ENCODE measurements around the gene PPFIBP1. TPM values are rescaled to one million over a fixed set of nuclear protein-coding genes. Genes with fewer than 3 reads are reported as not detected.

The PPFIBP1 gene
- total and polyA plus RNA-seq, 9 donors, result 61.3 to 216 (median 155) TPM

DNA sequence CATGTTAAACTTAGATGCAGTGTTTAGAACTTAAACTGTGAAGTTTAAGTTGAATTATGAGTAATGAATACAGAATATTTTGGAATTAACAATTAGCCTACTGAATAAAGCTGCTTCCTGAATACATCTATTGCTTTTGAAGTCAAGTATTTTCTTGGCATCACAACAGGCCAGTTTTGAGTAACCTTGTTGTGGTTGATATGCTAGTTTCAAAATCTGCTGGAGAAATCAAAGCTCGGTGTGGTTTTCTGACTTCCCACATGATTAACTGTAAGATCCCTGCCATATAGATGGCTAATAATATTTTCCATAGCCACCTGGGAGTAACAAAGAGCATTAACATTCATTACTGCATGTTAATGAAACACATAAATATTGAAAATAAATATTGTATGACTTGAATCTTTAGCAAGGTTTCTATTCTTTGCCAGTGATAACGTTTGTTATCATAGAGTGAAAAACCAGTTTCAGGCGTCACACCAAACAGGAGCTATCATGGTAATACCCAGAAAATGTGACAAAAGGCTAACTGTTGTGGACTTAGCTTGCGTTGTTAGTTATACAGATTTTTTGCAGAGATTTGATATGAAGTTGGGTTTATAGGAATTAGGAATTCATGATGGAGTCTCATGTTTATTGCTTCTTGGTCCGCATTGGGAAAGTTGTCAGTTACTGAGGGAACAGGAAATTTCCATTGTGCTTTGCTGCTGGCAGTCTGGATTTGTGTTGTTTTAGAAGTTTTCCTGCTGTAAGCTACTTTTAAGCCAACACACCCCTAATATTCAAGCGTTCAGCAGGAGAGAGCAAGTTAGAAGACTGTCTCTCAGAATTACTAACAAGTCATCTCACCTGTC is 32.1 kb downstream of the PPFIBP1 start:
- no peaks in the 10 kb centered on the region for H3K36me3 ChIP-seq
- 14 to 28% (median 19%) methylated on average over 6 of the region's 6 CpGs for WGBS, 3 donors
- H3K4me1 ChIP-seq (ENCODE audit: insufficient read depth), result peaks cover 28% of the 10 kb centered on the region
- peak overlapping the region in 1 of 2 donors; percentile 84 for H3K27ac ChIP-seq
- H3K4me3 ChIP-seq, result peak overlapping the region; percentile 1
- DNase-seq, result no peak
- TF ChIP-seq, protein P1, sequence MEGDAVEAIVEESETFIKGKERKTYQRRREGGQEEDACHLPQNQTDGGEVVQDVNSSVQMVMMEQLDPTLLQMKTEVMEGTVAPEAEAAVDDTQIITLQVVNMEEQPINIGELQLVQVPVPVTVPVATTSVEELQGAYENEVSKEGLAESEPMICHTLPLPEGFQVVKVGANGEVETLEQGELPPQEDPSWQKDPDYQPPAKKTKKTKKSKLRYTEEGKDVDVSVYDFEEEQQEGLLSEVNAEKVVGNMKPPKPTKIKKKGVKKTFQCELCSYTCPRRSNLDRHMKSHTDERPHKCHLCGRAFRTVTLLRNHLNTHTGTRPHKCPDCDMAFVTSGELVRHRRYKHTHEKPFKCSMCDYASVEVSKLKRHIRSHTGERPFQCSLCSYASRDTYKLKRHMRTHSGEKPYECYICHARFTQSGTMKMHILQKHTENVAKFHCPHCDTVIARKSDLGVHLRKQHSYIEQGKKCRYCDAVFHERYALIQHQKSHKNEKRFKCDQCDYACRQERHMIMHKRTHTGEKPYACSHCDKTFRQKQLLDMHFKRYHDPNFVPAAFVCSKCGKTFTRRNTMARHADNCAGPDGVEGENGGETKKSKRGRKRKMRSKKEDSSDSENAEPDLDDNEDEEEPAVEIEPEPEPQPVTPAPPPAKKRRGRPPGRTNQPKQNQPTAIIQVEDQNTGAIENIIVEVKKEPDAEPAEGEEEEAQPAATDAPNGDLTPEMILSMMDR (IDR thresholded peaks at IDR 0.05), result no peak
- no peak for TF ChIP-seq POLR2A (IDR thresholded peaks at IDR 0.05)
- no peak for TF ChIP-seq EP300 (IDR thresholded peaks at IDR 0.05)
- intact Hi-C loops (cut with DNase I), result no loop called here
- no peaks in the 10 kb centered on the region for H3K27me3 ChIP-seq
- H3K9me3 ChIP-seq, result no peaks in the 10 kb centered on the region

DNA sequence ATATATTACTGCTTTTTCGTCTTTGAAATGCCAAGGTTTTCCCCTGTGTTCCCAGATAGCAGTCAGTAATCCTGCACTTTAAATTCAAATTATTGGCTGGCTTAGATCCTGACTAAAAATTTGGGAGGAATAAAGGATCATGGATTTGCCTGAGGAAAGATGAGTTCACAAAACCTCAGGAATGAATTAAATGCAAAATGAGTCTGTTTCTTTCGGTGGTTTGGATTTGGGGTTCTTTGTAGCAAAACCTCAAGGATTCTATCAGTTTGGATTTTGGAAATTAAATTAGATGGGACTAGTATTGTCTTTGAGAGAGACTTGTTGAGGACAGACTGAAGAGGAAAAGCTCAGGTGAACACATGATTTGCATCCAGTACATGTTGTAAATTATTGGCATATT is 36.1 kb downstream of the PPFIBP1 start:
- no peak overlapping the region for H3K4me3 ChIP-seq
- H3K4me1 ChIP-seq (ENCODE audit: insufficient read depth), result peaks cover 15% of the 10 kb centered on the region
- intact Hi-C loops (cut with DNase I), result no loop called here
- WGBS, 3 donors, result 27 to 39% (median 28%) methylated on average over 2 of the region's 2 CpGs
- TF ChIP-seq POLR2A (IDR thresholded peaks at IDR 0.05) (no peak), EP300 (IDR thresholded peaks at IDR 0.05) (no peak)
- TF ChIP-seq, protein P1 (IDR thresholded peaks at IDR 0.05), result no peak
- DNase-seq, result no peak
- H3K36me3 ChIP-seq, result no peaks in the 10 kb centered on the region
- H3K9me3 ChIP-seq, result no peaks in the 10 kb centered on the region
- peak overlapping the region in 1 of 2 donors; percentile 44 for H3K27ac ChIP-seq
- H3K27me3 ChIP-seq, result no peaks in the 10 kb centered on the region

DNA sequence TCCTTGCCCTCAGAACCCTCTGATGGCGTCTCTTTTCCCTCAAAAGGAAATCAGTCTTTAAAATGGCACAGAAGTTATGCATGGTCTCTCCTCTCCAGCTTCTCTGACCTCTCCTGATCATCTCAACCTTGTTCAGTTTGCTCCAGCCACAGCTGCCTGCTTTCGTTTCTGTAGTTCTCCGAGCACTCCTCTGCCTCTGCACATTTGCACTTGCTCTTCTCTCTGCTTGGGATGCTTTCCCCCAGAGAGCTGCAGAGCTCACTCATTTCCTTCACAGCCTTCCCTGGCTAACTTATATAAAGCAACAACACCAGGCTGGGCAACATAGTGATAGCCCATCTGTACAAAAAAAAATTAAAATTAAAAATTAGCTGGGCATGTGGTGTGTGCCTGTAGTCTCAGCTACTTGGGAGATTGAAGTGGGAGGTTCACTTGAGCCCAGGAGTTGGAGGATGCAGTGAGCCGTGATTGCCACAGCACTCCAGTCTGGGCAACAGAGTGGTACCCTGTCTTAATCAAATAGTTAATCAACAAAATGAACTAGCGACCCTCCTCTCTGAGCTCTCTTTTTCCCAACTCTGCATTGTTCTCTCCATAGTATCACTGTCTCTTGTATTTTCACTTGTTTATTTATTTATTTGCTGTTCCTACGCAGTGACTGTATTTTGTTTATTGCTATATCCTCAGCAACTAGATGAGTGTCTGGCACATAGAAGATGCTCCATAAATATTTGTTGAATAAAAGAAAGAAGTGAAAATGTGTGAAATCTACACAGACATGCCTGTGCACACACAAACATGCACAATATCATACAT is 37.7 kb downstream of the PPFIBP1 start:
- intact Hi-C loops (cut with DNase I), result no loop called here
- TF ChIP-seq, protein P1 (IDR thresholded peaks at IDR 0.05), result no peak
- TF ChIP-seq POLR2A (IDR thresholded peaks at IDR 0.05) (no peak), EP300 (IDR thresholded peaks at IDR 0.05) (no peak)
- H3K27ac ChIP-seq, result no peak overlapping the region
- DNase-seq, result no peak
- H3K4me3 ChIP-seq, result no peak overlapping the region
- H3K27me3 ChIP-seq, result no peaks in the 10 kb centered on the region
- peaks cover 13% of the 10 kb centered on the region for H3K4me1 ChIP-seq (ENCODE audit: insufficient read depth)
- no peaks in the 10 kb centered on the region for H3K9me3 ChIP-seq
- WGBS, 3 donors, result 33 to 44% (median 33%) methylated on average over 6 of the region's 6 CpGs
- no peaks in the 10 kb centered on the region for H3K36me3 ChIP-seq

DNA sequence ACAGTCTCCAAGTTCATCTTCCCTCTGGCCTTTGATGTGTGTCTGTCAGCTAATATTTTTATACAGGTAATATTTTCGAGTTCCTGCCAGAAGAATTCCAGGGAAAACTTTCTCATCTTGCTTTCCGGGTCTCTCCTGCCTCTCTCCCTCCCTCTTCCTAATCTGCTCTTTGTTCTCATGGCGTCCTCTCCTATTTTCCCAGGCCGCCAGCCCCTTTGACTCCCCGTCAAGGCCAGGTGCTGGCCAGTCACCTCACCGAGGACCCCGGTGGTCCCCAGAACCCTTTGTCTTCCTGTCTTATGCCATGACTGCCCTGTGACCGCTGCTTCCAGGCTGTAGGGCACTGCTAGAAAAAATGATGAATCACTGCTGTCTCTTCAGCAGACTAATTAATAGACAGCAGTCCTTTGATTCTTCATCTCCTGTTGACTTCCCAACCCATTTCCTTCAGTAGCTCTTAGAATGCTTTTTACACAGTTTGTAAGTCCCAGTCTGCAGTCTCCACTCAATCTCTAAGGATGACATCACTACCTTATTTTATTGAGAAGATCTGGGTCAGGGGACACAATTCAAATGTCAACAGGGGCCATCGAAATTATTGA is 40.7 kb downstream of the PPFIBP1 start:
- 69 to 81% (median 69%) methylated on average over 9 of the region's 9 CpGs for WGBS, 3 donors
- Histone ChIP-seq H3K36me3 (no peaks in the 10 kb centered on the region), H3K4me3 (no peak overlapping the region), H3K9me3 (no peaks in the 10 kb centered on the region), H3K27me3 (no peaks in the 10 kb centered on the region), H3K27ac (no peak overlapping the region), H3K4me1 (ENCODE audit: insufficient read depth) (peaks cover 15% of the 10 kb centered on the region)
- TF ChIP-seq, protein P1 (IDR thresholded peaks at IDR 0.05), result no peak
- TF ChIP-seq EP300 (IDR thresholded peaks at IDR 0.05) (no peak), POLR2A (IDR thresholded peaks at IDR 0.05) (no peak)
- no peak for DNase-seq
- intact Hi-C loops (cut with DNase I), result no loop called here
